Measurements from ENCODE around the gene STIMATE.

STIMATE gene

GRCh38 chr3:52842424-52842823, 54.9 kb downstream of the STIMATE start:
- no peak for DNase-seq (ENCODE audit: low read depth in 3 of 3, low spot score in 1 of 3)

DNA sequence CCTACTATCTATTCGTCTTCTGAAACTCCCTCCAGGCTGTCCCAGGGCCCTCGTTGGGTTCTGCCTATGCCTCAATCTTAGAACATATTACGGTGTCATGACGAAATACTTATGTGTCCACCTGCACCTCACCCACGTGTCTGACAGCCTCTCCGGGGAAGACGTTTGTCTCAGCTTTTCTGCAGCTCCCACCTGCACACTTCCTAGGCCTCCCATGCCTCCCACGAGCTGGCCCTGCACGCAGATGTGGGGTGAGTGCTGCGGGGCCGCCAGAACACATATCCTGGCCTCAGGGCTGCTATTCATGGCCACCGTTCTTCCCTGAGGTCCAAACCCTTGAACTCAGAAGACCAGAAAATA, 55.4 kb downstream of the STIMATE start:
- no peak for DNase-seq (ENCODE audit: low read depth in 3 of 3, low spot score in 1 of 3)

DNA sequence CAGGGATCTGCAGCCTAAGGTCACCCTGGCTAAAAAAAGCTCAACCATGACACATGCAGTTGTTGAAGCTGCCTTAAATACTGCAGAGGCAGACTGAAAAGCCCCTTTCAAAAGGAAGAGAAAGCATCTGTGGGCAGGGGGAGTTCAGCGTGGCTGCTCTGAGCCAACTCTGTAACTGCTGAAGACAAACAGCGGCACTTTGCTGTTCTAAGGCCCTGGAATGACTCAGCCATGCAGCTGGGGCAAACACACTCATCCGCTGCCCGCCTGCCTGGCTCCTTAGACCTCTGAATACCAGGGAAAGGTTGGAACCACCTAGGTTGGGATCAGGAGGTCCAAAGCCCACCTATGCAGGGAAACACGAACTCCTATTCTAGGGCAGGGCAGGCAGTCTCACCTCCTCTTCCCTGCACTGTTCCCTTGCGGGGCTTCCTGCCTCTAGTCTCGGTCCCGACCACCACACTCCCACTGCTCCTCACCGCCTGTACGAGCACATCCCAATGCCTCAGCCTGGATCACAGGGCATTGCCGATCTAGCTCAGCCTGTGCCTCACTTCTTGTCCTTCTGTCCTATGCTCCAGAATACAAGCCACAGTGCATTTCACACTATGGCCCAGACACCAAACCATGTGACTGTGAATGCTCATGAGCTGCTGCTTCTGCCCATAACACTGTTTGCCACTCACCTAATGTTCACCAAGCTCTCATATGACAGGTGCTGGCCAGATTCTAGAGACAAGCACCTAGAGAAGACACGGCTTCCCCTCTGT, 56.0 kb downstream of the STIMATE start:
- no peak for DNase-seq (ENCODE audit: low read depth in 3 of 3, low spot score in 1 of 3)

GRCh38 chr3:52839892-52840545, 57.3 kb downstream of the STIMATE start:
- DNase-seq (ENCODE audit: low read depth in 3 of 3, low spot score in 1 of 3) = no peak

GRCh38 chr3:52839268-52839575, 58.1 kb downstream of the STIMATE start:
- DNase-seq (ENCODE audit: low read depth in 3 of 3, low spot score in 1 of 3) = no peak

GRCh38 chr3:52838561-52839267, 58.6 kb downstream of the STIMATE start:
- no peak for DNase-seq (ENCODE audit: low read depth in 3 of 3, low spot score in 1 of 3)

DNA sequence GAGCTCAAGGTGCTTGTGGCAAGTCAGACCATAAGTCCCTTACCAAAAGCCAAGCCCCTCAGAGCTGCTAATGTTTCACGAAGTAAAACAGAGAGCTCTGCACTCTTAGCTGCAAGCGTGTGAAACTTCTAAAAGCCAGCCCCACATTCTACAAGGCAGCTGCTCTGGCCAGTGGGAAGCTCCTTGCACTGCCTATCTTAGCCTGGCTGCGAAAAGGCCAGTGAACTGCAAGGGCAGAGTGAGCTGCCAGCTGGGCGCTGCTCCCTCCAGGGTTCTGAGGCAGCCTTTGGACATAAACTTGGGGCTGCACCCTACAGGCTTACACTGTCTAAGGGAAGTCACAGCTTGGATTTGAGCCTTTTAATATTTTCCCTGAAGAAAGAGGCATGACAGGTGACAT, 60.4 kb downstream of the STIMATE start:
- DNase-seq (ENCODE audit: low read depth in 3 of 3, low spot score in 1 of 3) = no peak

DNA sequence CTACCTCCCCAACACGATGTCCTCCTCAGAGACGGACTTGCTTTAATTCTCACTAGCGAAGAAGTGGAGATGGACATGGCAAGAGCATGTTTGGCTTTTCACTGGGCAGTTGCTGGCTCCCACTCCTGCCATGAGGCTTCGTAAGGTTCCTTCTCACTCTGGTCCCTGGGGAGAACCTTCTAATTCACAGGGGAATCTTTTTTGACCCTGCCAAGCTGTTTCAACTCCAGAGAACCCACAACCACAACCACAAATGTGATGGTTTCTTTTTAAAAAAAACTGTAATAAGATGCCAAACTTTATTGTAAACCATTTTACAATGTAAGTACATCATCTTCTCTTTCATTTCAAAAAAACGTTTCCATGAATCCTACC, 60.9 kb downstream of the STIMATE start:
- DNase-seq (ENCODE audit: low read depth in 3 of 3, low spot score in 1 of 3) = no peak

GRCh38 chr3:52835766-52836470, 61.4 kb downstream of the STIMATE start:
- no peak for DNase-seq (ENCODE audit: low read depth in 3 of 3, low spot score in 1 of 3)

DNA sequence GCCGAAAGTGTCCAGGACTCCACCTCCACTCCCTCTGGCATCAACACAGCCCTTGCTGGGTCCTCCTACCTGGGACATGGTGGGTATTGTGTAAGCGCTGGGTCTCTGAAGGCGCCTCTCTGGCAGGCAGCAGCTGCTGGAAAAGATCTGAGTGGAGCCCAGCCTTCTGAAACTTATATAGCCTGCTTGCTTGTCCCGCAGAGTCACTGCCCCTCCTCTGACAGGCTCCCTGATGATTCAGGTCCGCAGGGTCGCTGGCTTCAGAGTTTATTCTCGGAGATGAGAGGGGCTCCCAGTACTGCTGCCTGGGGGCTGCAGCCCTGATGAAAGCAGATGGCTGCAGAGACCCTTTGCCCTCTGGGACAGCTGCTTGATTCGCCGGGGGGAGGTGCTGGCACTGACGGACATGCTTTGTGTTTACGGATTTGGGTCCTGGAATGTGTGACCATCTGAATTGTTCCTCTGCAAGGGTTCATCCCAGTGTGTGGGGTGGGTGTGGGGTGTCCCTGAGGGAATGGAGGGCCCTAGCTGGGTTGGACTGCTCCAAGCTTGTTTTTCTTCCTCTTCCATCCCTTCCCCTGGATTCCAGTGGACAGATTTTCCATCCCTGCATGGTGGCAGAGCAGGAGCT, 62.4 kb downstream of the STIMATE start, which contains the start of gene MUSTN1:
TSS of gene MUSTN1 (minus strand) at position 149 of the 631 bp plus-strand sequence. CDS start at position 78, 71 bp downstream.
- DNase-seq (ENCODE audit: low read depth in 3 of 3, low spot score in 1 of 3) = no peak

GRCh38 chr3:52833202-52833601, 64.1 kb downstream of the STIMATE start:
- no peak for DNase-seq (ENCODE audit: low read depth in 3 of 3, low spot score in 1 of 3)

DNA sequence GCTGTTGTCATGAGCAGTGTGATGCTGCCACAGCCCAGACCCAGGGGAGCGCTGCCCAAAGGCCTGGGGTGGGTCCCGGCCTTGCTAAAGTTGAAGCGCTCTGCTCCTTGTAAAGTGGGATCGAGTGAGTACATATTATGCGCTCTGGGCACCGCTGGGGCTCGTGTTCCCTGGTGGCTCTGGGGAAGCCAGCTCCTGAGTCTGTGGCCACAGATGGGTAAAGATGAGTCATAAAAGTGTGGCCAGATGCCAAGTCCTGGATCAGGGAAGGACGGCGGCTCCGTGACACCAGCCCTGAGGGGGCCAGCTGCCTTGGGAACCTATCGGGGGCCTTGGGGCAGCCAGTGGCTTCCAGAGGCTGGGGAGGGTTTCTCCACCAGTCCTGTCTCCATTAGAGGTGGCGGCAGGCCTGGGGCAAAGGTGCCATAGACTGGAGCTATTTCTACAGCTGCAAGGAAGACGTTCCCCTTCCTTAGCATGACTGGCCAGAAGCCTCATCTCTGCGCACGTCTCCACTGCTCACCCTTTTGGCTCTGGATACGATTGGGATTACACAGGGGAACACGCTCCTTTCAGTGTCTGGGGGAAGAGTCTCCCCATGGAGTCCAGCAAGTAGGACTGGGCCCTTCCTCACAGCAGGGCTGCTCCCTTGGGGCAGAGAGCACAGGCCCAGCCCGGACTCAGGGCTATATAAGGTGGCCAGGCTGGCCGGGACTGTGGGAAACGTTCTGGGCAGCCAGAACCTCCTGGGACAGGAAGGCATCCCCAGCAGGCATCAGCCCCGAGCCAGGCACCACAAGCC, 65.6 kb downstream of the STIMATE start:
- no peak for DNase-seq (ENCODE audit: low read depth in 3 of 3, low spot score in 1 of 3)

GRCh38 chr3:52830535-52831258, 66.7 kb downstream of the STIMATE start, which contains the start of gene ITIH4:
Gene ITIH4, minus strand, starts transcription at chr3:52830672. Its CDS starts 30 bp downstream, at chr3:52830642.
- DNase-seq (ENCODE audit: low read depth in 3 of 3, low spot score in 1 of 3) = no peak

GRCh38 chr3:52829906-52830463, 67.4 kb downstream of the STIMATE start:
- DNase-seq (ENCODE audit: low read depth in 3 of 3, low spot score in 1 of 3) = no peak

GRCh38 chr3:52829482-52829881, 67.9 kb downstream of the STIMATE start:
- no peak for DNase-seq (ENCODE audit: low read depth in 3 of 3, low spot score in 1 of 3)

- DNase-seq (ENCODE audit: low read depth in 3 of 3, low spot score in 1 of 3) = no peak
Observed at GRCh38 chr3:52827866-52828376, 69.4 kb downstream of the STIMATE start.

GRCh38 chr3:52827441-52827840, 69.9 kb downstream of the STIMATE start:
- DNase-seq (ENCODE audit: low read depth in 3 of 3, low spot score in 1 of 3) = no peak

DNA sequence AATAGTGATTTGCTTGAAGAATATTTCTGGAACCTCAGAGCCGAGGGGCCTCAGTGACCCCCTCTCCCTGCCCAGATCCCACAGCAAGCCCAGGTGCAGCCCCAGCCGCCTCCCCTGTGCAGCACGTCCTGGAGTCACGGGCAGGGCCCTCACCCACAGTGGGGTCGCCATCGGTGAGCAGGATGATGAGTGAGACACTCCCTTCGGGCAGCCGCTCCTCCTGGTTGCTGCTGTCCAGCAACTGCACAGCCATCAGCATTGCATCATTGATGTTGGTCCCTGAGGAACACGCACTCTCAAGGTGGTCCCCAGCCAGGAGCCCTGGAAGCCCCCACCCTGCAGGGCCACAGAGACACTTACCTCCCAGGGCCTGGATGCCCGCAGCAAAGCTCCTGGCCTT, 73.3 kb downstream of the STIMATE start:
- DNase-seq (ENCODE audit: low read depth in 3 of 3, low spot score in 1 of 3) = no peak

DNA sequence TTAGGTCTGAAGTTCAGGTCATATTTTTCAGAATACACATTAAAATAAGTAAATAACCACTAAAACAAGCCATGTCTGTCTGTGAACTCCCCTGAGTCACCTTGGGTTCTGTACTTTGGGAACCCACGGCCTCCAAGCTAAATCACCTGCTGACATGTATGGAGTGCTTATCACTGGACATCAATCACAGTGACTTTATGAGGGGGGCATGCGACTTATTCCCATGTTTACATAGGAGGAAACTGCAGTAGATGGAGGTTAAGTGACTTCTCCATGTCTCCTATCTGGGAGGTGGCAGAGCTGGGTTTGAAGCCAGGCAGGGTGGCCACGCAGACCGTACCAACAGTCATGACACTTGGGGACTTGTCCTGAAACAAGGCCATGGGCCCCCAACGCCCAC, 75.0 kb downstream of the STIMATE start:
- no peak for DNase-seq (ENCODE audit: low read depth in 3 of 3, low spot score in 1 of 3)
